Measurements from ENCODE around the gene LRRC27. TPM values are rescaled to one million over a fixed set of nuclear protein-coding genes. Genes with fewer than 3 reads are reported as not detected.
A peak's percentile ranks its signal among the peaks of the same experiment; 100 is the strongest.
"Not testable (repeated sequence)": the region's sequence is repeated elsewhere in the genome, so short reads cannot be mapped to it uniquely, and the experiment has no call there.

LRRC27 gene
- total and polyA plus RNA-seq, 7 donors, result 2.2 to 8.3 (median 2.5) TPM

DNA sequence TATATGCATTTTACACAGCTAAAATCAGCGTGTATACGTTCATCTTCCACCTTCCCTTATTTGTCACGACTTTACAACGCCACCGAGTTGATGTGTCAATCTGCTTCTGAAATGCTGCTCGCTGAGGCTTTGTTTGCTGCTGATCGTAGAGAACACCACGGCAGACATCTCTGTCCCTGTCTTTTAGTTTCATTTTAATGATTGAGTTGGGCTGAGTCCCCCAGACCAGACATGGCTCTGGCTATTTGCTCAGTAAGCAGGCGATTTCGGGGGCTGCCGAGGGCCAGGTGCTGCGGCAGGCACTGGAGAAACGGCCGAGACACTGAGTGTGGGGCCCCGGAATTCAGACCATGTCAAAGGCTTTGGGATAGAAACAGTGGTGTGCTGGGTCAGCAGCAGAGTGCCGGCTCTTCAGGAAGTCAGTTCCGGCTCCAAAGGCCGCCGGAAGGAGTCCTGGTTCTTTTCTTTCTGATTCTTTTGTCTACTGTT lies 5.0 kb downstream of the LRRC27 start:
- Histone ChIP-seq H3K9me3 (no peaks in the 10 kb centered on the region), H3K4me3 (peak overlapping the region; percentile 54), H3K27me3 (ENCODE audit: insufficient read depth in 3 of 3, low read length in 2 of 3) (no peaks in the 10 kb centered on the region), H3K27ac (no peak overlapping the region), H3K36me3 (ENCODE audit: insufficient read depth in 1 of 2, low read depth in 1 of 2) (peaks cover 0 to 5% of the 10 kb centered on the region in 2 donors), H3K4me1 (peaks cover 7% of the 10 kb centered on the region)
- ATAC-seq (no peak), DNase-seq (no peak)
- TF ChIP-seq CTCF (IDR thresholded peaks at IDR 0.05), result no peak
- intact Hi-C loops (cut with DNase I), result no loop called here
- WGBS, 3 donors, result 70 to 76% (median 71%) methylated on average over 19 of the region's 19 CpGs

DNA sequence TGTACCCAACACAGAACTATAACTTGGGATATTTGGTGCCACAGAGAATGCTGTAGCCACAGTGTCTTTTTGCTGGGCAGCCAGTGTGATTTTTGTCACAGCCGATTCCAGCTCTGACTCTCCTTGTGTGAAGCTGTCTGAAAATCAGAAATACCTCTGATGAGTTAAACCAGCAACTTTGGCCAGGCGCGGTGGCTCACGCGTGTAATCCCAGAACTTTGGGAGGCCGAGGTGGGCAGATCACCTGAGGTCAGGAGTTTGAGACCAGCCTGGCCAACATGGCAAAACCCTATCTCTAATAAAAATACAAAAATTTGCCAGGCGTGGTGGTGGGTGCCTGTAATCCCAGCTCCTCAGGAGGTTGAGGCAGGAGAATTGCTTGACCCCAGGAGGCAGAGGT lies 5.9 kb downstream of the LRRC27 start:
- not testable (repeated sequence) for ATAC-seq

DNA sequence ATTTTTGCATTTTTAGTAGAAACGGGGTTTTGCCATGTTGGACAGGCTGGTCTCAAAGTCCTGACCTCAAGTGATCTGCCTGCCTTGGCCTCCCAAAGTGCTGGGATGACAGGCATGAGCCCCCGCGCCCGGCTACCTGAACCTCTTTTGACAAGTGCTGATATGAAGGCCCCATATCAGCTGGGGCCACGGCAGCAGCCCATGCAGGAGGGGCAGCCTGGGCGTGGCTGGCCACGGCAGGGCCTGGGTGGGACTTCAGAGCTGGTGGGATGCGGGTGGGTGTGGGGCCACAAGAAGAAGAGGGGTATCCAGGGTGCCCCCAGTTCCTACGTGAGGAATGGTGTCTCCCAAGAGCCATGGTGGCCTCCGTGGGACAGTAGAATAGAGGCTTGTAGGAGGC lies 6.9 kb downstream of the LRRC27 start:
- peaks cover 0 to 7% of the 10 kb centered on the region in 2 donors for H3K36me3 ChIP-seq (ENCODE audit: insufficient read depth in 1 of 2, low read depth in 1 of 2)
- ATAC-seq, result no peak
- no peaks in the 10 kb centered on the region for H3K9me3 ChIP-seq
- intact Hi-C loops (cut with DNase I), result no loop called here
- DNase-seq, result no peak
- 93 to 96% (median 95%) methylated on average over 10 of the region's 10 CpGs for WGBS, 3 donors
- no peak for TF ChIP-seq CTCF (IDR thresholded peaks at IDR 0.05)
- H3K27ac ChIP-seq, result no peak overlapping the region
- H3K4me3 ChIP-seq, result no peak overlapping the region
- H3K4me1 ChIP-seq, result no peaks in the 10 kb centered on the region
- H3K27me3 ChIP-seq (ENCODE audit: insufficient read depth in 3 of 3, low read length in 2 of 3), result no peaks in the 10 kb centered on the region

More for the DNA sequence above, 5.9 kb downstream of the LRRC27 start:
- H3K4me1 ChIP-seq; H3K27ac ChIP-seq; H3K9me3 ChIP-seq; DNase-seq; H3K27me3 ChIP-seq (ENCODE audit: insufficient read depth in 3 of 3, low read length in 2 of 3); H3K36me3 ChIP-seq (ENCODE audit: insufficient read depth in 1 of 2, low read depth in 1 of 2); intact Hi-C loops (cut with DNase I): not testable (repeated sequence)
- peak overlapping the region; percentile 54 for H3K4me3 ChIP-seq
- WGBS, 3 donors, result 96 to 98% (median 96%) methylated on average over 7 of the region's 7 CpGs

DNA sequence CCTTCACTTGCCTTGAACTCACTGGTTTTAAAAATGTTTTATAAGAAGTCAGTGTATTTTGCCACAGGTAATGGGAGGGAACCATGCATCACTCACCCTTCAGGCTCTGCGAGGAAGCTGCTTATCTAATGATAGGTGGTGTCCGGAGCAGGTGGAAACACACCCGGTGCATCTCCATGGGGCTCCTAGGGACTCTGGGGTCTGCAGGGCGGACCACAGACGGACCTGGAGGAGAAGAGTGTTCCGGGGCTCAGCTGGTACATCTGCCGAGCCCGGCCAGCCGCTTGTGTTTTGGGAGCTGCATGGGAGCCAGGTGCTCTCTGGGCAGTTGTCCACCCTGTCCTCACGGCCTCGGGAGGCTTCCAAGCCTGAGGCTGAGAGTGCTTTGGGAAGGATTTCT lies 7.3 kb downstream of the LRRC27 start:
- no peaks in the 10 kb centered on the region for H3K9me3 ChIP-seq
- H3K4me3 ChIP-seq, result no peak overlapping the region
- intact Hi-C loops (cut with DNase I), result no loop called here
- H3K27me3 ChIP-seq (ENCODE audit: insufficient read depth in 3 of 3, low read length in 2 of 3), result no peaks in the 10 kb centered on the region
- ATAC-seq, result no peak
- H3K4me1 ChIP-seq, result no peaks in the 10 kb centered on the region
- TF ChIP-seq CTCF (IDR thresholded peaks at IDR 0.05), result no peak
- peaks cover 0 to 11% of the 10 kb centered on the region in 2 donors for H3K36me3 ChIP-seq (ENCODE audit: insufficient read depth in 1 of 2, low read depth in 1 of 2)
- WGBS, 3 donors, result 84 to 88% (median 88%) methylated on average over 11 of the region's 11 CpGs
- H3K27ac ChIP-seq, result no peak overlapping the region
- no peak for DNase-seq

DNA sequence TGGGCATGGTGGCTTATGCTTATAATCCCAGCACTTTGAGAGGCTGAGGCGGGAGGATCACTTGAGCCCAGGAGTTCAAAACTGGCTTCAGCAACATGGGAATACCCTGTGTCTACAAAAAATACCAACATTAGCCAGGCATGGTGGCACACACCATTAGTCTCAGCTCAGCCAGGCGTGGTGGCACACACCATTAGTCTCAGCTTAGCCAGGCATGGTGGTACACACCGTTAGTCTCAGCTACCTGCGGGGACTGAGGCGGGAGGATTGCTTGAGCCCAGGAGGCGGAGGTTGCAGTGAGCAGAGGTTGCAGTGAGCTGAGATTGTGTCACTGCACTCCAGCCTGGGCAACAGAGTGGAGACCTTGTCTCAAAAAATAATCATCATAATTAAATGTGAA lies 9.0 kb downstream of the LRRC27 start:
- Histone ChIP-seq H3K4me3 (no peak overlapping the region), H3K27me3 (ENCODE audit: insufficient read depth in 3 of 3, low read length in 2 of 3) (no peaks in the 10 kb centered on the region), H3K9me3 (no peaks in the 10 kb centered on the region), H3K4me1 (no peaks in the 10 kb centered on the region), H3K27ac (no peak overlapping the region), H3K36me3 (ENCODE audit: insufficient read depth in 1 of 2, low read depth in 1 of 2) (peaks cover 0 to 18% of the 10 kb centered on the region in 2 donors)
- DNase-seq (no peak), ATAC-seq (no peak)
- no peak for TF ChIP-seq CTCF (IDR thresholded peaks at IDR 0.05)
- 94 to 95% (median 95%) methylated on average over 6 of the region's 6 CpGs for WGBS, 3 donors
- intact Hi-C loops (cut with DNase I), result no loop called here
